Activated CD8-positive, alpha-beta memory T cell treated with anti-CD3 and anti-CD28 coated beads, Interleukin-2, amount 10 ng/mL, durations not matched to agents 7 days and 5 days (primary cell): Measurements from ENCODE around the gene KSR2. TPM values are rescaled to one million over a fixed set of nuclear protein-coding genes. Genes with fewer than 3 reads are reported as not detected.
"Not testable (repeated sequence)": the region's sequence is repeated elsewhere in the genome, so short reads cannot be mapped to it uniquely, and the experiment has no call there.

Experiments used
- ATAC-seq: fragments of 150-1000 bp; cut with Tn5 transposase; one replicate; pipeline ENCODE4 v1.10.0; 2021; ENCODE audit warnings: moderate library complexity
- CTCF ChIA-PET: fragments of 350-600 bp; sonication (Branson Sonifier 250); formaldehyde crosslinking; loops from one replicate; lab custom pipeline; 2021; ENCODE audit warnings: antibody characterized with exemption; lab: Charles Lee
- DNase-seq: peaks from one replicate; pipeline ENCODE4 v3.0.0-alpha.2; 2020
- H3K27ac Mint-ChIP-seq: one replicate; pipeline ENCODE4 v1.8.0; 2021; ENCODE audit warnings: mild to moderate bottlenecking, mixed read lengths
- H3K27me3 Mint-ChIP-seq: one replicate; pipeline ENCODE4 v1.8.0; 2021; ENCODE audit warnings: mixed read lengths
- H3K36me3 Mint-ChIP-seq: one replicate; pipeline ENCODE4 v1.8.0; 2021; ENCODE audit warnings: mild to moderate bottlenecking, mixed read lengths
- H3K4me1 Mint-ChIP-seq: one replicate; pipeline ENCODE4 v1.8.0; 2021; ENCODE audit warnings: mixed read lengths
- H3K4me3 Mint-ChIP-seq: one replicate; pipeline ENCODE4 v1.8.0; 2021; ENCODE audit warnings: mild to moderate bottlenecking, moderate library complexity, mixed read lengths
- H3K9me3 Mint-ChIP-seq: one replicate; pipeline ENCODE4 v1.8.0; 2022; ENCODE audit warnings: low read depth, mixed read lengths
- total RNA-seq, 2 experiments: library from RNA; stranded (reverse); gene quantifications; one replicate each; pipeline ENCODE4 v1.2.3, GENCODE V29; 2021

The KSR2 gene
- total RNA-seq, 2 experiments from 2014 or later = not detected

DNA sequence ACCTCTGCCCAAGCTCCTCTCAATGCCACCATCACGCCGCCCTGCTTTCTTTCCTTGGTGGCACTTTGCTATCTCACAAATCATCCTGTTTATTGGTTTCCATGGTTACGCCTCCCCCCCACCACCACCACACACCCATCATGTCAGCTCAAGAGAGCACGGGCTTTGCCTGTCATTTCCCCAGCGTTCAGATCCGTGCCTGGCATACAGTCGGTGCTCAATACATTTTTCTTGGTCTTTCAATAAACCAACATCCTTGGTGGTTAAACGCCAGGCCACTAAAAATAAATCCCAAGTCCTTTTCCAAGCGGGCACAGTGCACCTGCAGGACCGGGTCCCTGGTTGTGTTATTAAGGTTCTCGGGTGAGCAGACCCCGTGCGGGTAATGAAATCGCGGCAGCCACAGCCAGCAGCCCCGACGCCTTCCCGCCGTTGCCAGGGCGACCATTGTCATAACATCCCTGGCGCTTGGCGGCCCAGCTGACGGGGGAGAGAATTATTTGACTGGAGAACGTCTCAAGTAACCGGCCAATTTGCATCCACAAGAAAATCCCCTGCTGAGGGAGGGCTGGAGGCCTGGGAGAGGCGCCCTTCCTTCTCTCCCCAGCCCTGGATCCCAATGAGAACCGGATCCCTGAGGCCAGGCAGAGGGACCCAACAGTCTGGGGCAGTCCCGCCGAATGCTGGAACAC, 92.9 kb downstream of the KSR2 start:
- Mint-ChIP-seq H3K27ac (no peak overlapping the region), H3K27me3 (peaks cover 23% of the 10 kb centered on the region), H3K4me1 (peaks cover 5% of the 10 kb centered on the region), H3K36me3 (no peaks in the 10 kb centered on the region), H3K4me3 (no peak overlapping the region), H3K9me3 (no peaks in the 10 kb centered on the region)
- CTCF ChIA-PET = interaction anchor here (0.8 to 4.3 kb wide), 9 partner anchors 10 to 305 kb away, joined by 3 to 21 read pairs (median 4); partner anchors contain the start of gene RFC5
- ATAC-seq = peak; percentile 47
- DNase-seq = no peak

DNA sequence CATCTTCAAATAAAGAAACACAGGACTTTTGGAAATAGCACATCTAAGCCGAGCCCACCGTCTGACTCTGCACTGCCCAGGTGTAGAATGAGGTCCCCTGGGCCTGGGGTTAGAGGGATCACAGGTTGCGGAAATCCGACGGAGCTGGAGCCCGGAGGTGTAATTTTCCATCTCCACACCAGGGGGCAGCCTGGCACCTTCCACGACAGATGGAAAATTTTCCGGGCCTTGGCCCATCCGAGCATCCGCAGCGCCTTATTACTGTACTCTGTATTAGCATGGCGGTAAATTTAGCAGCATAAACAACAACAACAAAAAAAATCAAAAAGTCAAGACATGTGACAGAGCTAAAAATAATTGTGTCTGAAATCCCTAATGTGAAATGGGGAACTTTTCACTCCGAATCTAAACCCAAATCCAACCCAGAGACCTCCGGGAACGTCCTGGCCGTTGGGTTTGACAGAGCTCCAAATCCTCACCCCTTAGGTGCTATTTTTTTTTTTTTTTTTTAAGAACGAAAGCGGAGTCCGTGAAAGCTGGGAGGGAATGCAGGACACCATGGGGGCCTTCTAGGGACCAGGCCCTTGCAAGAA, 93.9 kb downstream of the KSR2 start:
- Mint-ChIP-seq H3K36me3 (no peaks in the 10 kb centered on the region), H3K27ac (peak overlapping the region; percentile 54), H3K27me3 (peaks cover 23% of the 10 kb centered on the region), H3K4me1 (peaks cover 5% of the 10 kb centered on the region), H3K9me3 (no peaks in the 10 kb centered on the region), H3K4me3 (no peak overlapping the region)
- peak; percentile 74 for DNase-seq
- CTCF ChIA-PET = interaction anchor here (0.6 to 4.3 kb wide), 16 partner anchors 11 to 306 kb away, joined by 3 to 21 read pairs (median 4); partner anchors contain the start of genes PEBP1, RFC5 and WSB2
- peak; percentile 67 for ATAC-seq

GRCh38 chr12:117874198-117874597, 94.6 kb downstream of the KSR2 start:
- not testable (repeated sequence) for DNase-seq, H3K9me3 Mint-ChIP-seq, H3K36me3 Mint-ChIP-seq, ATAC-seq, H3K27ac Mint-ChIP-seq, H3K4me1 Mint-ChIP-seq, H3K4me3 Mint-ChIP-seq
- CTCF ChIA-PET = interaction anchor here (0.6 to 4.3 kb wide), 10 partner anchors 17 to 262 kb away, joined by 3 to 21 read pairs (median 4); partner anchors contain the start of genes PEBP1, RFC5 and WSB2
- peaks cover 23% of the 10 kb centered on the region for H3K27me3 Mint-ChIP-seq

DNA sequence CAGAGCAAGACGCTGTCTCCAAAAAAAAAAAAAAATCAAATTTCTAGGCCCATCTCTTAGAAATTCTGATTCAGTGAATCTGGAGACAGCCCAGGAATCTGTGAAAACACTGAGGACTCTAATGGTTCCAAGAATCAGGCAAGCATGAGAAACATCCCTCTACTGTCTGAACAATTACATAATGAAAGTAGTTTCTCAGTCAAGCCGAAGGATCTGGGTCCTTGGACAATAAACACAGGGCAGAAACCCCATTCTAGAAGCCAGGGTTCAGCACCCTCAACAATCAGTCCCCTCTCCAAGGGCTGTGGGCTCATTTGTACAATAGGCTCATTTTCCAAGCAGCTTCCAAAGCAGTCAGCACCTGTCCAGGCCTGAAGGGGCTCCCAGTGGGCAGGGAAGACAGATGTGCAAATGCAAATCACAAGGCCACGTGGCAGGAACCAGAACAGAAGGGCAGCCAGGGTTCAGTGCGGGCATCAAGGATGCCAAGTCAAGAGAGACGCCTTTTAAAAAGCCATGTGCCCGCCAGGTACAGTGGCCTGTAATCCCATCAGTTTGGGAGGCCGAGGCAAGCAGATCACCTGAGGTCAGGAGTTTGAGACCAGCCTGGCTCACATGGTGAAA, 96.1 kb downstream of the KSR2 start:
- Mint-ChIP-seq H3K9me3 (no peaks in the 10 kb centered on the region), H3K4me1 (peaks cover 5% of the 10 kb centered on the region), H3K27me3 (peaks cover 16% of the 10 kb centered on the region), H3K4me3 (no peak overlapping the region), H3K36me3 (no peaks in the 10 kb centered on the region), H3K27ac (no peak overlapping the region)
- DNase-seq (no peak), ATAC-seq (no peak)
- CTCF ChIA-PET = interaction anchor here (2.8 to 4.3 kb wide), 2 partner anchors 15 to 18 kb away, joined by 11 to 21 read pairs; no protein-coding TSS in a partner anchor

DNA sequence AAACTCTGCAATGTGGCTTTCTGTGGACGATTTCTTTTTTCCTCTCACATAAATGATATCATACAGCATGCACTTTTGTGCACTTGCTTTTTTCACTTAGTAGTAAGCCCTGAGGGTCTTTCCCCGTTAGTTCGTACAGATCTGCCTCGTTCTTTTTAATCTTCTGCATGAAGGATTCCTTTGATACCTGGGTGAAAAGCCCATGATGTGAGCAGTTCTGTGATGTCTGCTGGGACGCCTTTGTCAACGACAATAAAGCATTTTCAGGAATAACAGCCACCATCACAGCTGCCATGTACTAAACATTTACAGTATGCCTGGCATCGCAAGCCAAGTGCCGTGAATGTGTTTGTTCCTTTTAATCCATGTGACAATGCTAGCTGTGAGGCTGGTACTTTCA, 99.2 kb downstream of the KSR2 start:
- H3K4me3 Mint-ChIP-seq = no peak overlapping the region
- H3K27me3 Mint-ChIP-seq = peaks cover 4% of the 10 kb centered on the region
- CTCF ChIA-PET = no interaction called here
- no peaks in the 10 kb centered on the region for H3K36me3 Mint-ChIP-seq
- no peaks in the 10 kb centered on the region for H3K4me1 Mint-ChIP-seq
- H3K27ac Mint-ChIP-seq = no peak overlapping the region
- no peaks in the 10 kb centered on the region for H3K9me3 Mint-ChIP-seq
- no peak for ATAC-seq
- no peak for DNase-seq

- H3K27me3 Mint-ChIP-seq = peaks cover 3% of the 10 kb centered on the region
- H3K27ac Mint-ChIP-seq = no peak overlapping the region
These were observed 101.4 kb downstream of the KSR2 start for GRCh38 chr12:117867348-117867747.

DNA sequence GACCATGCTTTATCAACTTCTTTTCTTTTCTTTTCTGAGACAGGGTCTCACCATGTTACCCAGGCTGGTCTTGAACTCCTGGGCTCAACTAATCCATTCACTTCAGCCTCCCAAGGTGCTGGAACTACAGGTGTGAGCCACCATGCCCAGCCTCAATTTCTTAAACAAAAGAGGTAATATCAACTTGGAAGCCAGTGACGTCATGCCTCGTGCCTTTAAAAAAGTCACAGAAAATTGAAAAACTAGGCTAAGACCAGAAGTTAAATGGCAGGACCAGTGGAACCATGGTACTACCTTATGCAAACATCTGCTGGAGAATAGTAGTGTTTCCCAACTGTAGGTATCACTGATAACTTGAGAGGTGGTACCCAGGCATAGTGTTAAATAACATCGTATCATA, 103.3 kb downstream of the KSR2 start:
- DNase-seq (no peak), ATAC-seq (no peak)
- Mint-ChIP-seq H3K4me1 (no peaks in the 10 kb centered on the region), H3K9me3 (no peaks in the 10 kb centered on the region), H3K27me3 (peaks cover 3% of the 10 kb centered on the region), H3K4me3 (no peak overlapping the region), H3K27ac (no peak overlapping the region), H3K36me3 (no peaks in the 10 kb centered on the region)
- CTCF ChIA-PET = no interaction called here

More at GRCh38 chr12:117867348-117867747, 101.4 kb downstream of the KSR2 start:
- ATAC-seq (no peak), DNase-seq (no peak)
- H3K4me3 Mint-ChIP-seq = no peak overlapping the region
- H3K36me3 Mint-ChIP-seq = no peaks in the 10 kb centered on the region
- H3K9me3 Mint-ChIP-seq = no peaks in the 10 kb centered on the region
- CTCF ChIA-PET = no interaction called here
- no peaks in the 10 kb centered on the region for H3K4me1 Mint-ChIP-seq

DNA sequence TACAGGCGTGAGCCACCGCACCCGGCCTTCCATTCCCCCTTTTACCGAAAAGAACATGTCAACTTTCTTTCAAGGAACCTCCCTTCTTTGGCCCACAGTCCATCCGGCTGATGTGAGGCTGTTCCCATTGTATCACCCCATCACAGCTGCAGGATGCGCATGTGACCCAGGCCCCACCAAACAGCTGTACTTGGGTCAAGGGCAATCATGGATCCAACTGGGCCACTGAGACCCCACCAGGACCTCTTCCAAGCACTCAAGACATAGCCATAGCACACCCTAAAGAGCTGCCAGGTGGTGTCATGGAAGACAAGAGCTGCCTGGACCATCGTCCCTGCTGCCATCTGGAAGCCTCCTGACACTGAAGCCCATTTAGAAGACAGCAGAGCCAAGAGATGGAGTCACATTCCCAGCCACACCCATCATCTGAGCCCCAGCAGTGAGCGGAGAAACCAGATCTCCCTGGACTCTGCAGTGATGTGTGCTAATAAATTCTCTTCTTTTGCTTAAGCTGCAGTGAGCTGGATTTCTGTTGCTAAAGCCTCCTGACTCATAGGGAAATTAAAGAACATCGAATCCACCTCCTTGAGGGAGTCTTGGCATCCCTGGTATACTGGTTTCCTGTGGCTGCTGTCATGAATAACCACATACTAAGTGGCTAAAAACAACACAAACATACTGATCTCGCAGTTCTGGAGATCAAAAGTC, 105.6 kb downstream of the KSR2 start:
- Mint-ChIP-seq H3K27ac (no peak overlapping the region), H3K4me3 (no peak overlapping the region), H3K9me3 (no peaks in the 10 kb centered on the region), H3K4me1 (no peaks in the 10 kb centered on the region), H3K36me3 (no peaks in the 10 kb centered on the region), H3K27me3 (peaks cover 3% of the 10 kb centered on the region)
- no peak for ATAC-seq
- CTCF ChIA-PET = no interaction called here
- DNase-seq = no peak

DNA sequence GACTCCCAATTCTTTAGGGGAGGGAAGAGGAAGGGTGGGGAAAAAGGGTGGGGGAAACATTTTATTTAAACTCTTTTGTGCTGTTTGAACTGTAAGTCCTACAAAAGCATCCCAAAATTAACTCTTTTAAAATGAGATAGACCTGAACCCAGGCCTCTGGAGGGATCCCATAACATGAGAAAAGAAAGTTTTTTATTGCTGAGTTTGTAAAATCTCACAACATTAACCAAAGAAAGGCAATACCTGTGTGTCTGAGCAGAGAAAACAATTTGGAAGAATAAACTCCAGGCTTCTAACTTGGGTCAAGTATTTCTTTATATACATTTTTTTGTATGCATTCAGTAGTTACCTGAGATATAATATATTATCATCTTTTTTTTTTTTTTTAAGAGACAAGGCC, 107.1 kb downstream of the KSR2 start:
- DNase-seq (no peak), ATAC-seq (no peak)
- no peaks in the 10 kb centered on the region for H3K4me1 Mint-ChIP-seq
- no peak overlapping the region for H3K27ac Mint-ChIP-seq
- no peak overlapping the region for H3K4me3 Mint-ChIP-seq
- peaks cover 3% of the 10 kb centered on the region for H3K27me3 Mint-ChIP-seq
- CTCF ChIA-PET = no interaction called here
- H3K36me3 Mint-ChIP-seq = no peaks in the 10 kb centered on the region
- H3K9me3 Mint-ChIP-seq = no peaks in the 10 kb centered on the region

GRCh38 chr12:117860787-117861290, 108.0 kb downstream of the KSR2 start:
- DNase-seq, ATAC-seq, H3K4me1 Mint-ChIP-seq, H3K4me3 Mint-ChIP-seq, H3K9me3 Mint-ChIP-seq, H3K27me3 Mint-ChIP-seq, CTCF ChIA-PET, H3K36me3 Mint-ChIP-seq, H3K27ac Mint-ChIP-seq: not testable (repeated sequence)

DNA sequence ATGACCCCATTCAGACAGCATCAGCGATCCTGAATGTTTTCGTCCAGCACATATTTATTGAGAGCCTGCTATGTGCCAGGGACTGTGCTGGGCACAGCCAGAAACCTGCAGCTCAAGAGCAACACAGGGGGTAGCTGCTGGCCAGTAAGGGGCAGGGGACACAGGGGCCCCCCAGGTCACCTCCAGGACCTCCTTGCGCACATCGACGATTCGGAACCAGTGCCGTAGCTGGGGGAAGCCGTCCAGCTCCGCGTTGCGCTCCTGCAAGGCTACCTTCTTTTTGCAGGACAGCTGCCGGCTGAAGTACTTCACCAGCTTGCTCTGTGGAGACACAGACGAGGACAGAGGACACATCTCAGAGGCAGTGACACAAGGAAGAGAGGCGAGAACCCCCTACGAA, 108.7 kb downstream of the KSR2 start:
- H3K4me3 Mint-ChIP-seq = no peak overlapping the region
- no peaks in the 10 kb centered on the region for H3K36me3 Mint-ChIP-seq
- no peak overlapping the region for H3K27ac Mint-ChIP-seq
- DNase-seq (no peak), ATAC-seq (no peak)
- no peaks in the 10 kb centered on the region for H3K4me1 Mint-ChIP-seq
- CTCF ChIA-PET = no interaction called here
- H3K9me3 Mint-ChIP-seq = no peaks in the 10 kb centered on the region
- peaks cover 3% of the 10 kb centered on the region for H3K27me3 Mint-ChIP-seq

DNA sequence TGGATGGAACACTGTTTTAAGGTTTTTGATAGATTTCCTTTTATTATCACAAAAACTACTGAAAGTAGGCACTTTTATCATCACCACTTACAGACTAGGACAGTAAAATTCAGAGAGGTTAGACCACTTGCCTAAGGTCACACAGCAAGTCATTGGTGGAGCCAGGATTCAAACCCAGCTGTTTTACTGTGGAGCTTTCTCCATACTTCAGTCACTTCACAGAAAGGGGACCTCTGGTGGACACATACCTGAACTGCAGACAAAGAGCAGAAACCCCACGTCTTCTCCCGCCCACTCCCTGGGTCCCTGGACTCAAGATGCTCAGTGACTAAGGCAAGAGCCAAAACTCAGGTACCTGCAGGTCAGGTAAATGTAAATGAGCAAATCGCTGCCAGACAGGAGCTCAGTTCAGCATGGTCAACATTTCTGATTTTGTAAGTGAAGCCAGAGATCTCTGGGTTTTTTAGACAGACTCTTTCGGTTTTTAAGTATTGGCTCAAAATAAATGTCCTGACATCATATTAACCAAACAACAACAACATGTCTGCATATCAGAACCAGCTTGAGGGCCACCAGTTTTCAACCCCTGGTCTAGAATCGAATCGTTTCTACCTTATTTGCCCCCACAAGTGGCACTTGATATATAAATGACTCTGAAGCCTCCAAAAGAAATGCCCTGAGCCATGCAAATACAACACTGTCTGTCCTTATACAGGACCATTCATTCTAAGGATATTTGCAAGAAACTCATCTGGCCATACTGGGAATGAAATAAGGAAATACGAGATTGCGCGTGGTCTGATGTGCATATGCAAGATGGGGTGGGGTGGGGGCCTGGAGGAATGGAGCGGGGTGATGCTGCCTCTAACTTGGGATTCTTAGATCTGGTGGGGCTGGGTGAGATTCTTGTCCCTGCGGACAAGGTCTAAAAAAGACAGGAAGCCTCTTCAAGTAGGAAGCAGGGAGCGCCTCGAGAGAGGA, 110.9 kb downstream of the KSR2 start:
- ATAC-seq (no peak), DNase-seq (peak; percentile 67)
- Mint-ChIP-seq H3K27ac (no peak overlapping the region), H3K4me3 (no peak overlapping the region), H3K4me1 (no peaks in the 10 kb centered on the region), H3K27me3 (no peaks in the 10 kb centered on the region), H3K9me3 (peaks cover 3% of the 10 kb centered on the region), H3K36me3 (no peaks in the 10 kb centered on the region)
- CTCF ChIA-PET = interaction anchor here (0.8 to 2.7 kb wide), 18 partner anchors 10 to 645 kb away, joined by 3 to 21 read pairs (median 4); no protein-coding TSS in a partner anchor
